Loucy (cell line): ENCODE data around the gene ZNF282.

Experiments used
- H2AFZ ChIP-seq: fragments of 200-600 bp; sonication (generic); 2 replicates; pipeline ENCODE4 v1.6.0; 2016; ENCODE audit warnings: antibody characterized with exemption, mild to moderate bottlenecking, low read length, moderate library complexity
- H3F3A ChIP-seq: fragments of 200-600 bp; 2 replicates; pipeline ENCODE4 v1.6.0; 2016; ENCODE audit warnings: antibody characterized with exemption, low read depth, mild to moderate bottlenecking
- H3K27me3 ChIP-seq: fragments of 200-600 bp; sonication (generic); 2 replicates; pipeline ENCODE4 v1.6.1; 2014; ENCODE audit warnings: low read length, mild to moderate bottlenecking; ENCODE audit not compliant: insufficient read depth, poor library complexity, severe bottlenecking
- H3K36me3 ChIP-seq: fragments of 200-600 bp; sonication (generic); 2 replicates; pipeline ENCODE4 v1.6.1; 2016; ENCODE audit warnings: low read length; ENCODE audit not compliant: insufficient read depth
- H3K4me1 ChIP-seq: fragments of 200-600 bp; sonication (generic); 2 replicates; pipeline ENCODE4 v1.5.1; 2014; ENCODE audit warnings: low read length, mild to moderate bottlenecking; ENCODE audit not compliant: insufficient read depth, poor library complexity, severe bottlenecking
- H3K4me2 ChIP-seq: fragments of 200-600 bp; sonication (generic); 2 replicates; pipeline ENCODE4 v1.6.0; 2014; ENCODE audit warnings: antibody characterized with exemption, low read length, low read depth, mild to moderate bottlenecking; ENCODE audit not compliant: poor library complexity, severe bottlenecking
- H3K4me3 ChIP-seq: fragments of 200-600 bp; sonication (generic); 2 replicates; pipeline ENCODE4 v1.5.1; 2014; ENCODE audit warnings: low read length, mild to moderate bottlenecking, mixed read lengths; ENCODE audit not compliant: poor library complexity, severe bottlenecking
- H3K79me2 ChIP-seq: fragments of 200-600 bp; sonication (generic); 2 replicates; pipeline ENCODE4 v1.6.1; 2014; ENCODE audit warnings: low read length; ENCODE audit not compliant: insufficient read depth
- H3K9ac ChIP-seq: fragments of 200-600 bp; sonication (generic); 2 replicates; pipeline ENCODE4 v1.6.0; 2014; ENCODE audit warnings: mild to moderate bottlenecking, low read depth, low read length, moderate library complexity; ENCODE audit not compliant: poor library complexity, severe bottlenecking
- H3K9me2 ChIP-seq: fragments of 200-600 bp; sonication (generic); replicated peaks from 2 replicates; pipeline ENCODE4 v1.6.1; 2016; ENCODE audit warnings: low read depth, low read length, mixed read lengths
- H3K9me3 ChIP-seq: fragments of 200-600 bp; sonication (generic); 2 replicates; pipeline ENCODE4 v1.6.1; 2014; ENCODE audit warnings: mild to moderate bottlenecking, antibody characterized with exemption, low read length, low read depth; ENCODE audit not compliant: insufficient read depth
- H4K20me1 ChIP-seq: fragments of 200-600 bp; sonication (generic); 2 replicates; pipeline ENCODE4 v1.6.0; 2014; ENCODE audit warnings: antibody characterized with exemption, low read length, mild to moderate bottlenecking; ENCODE audit not compliant: insufficient read depth, poor library complexity, severe bottlenecking
- CTCF ChIP-seq: fragments of 200-600 bp; sonication (generic); conservative IDR thresholded peaks from 2 replicates; pipeline ENCODE4 v1.5.1; 2014; ENCODE audit warnings: mild to moderate bottlenecking, antibody characterized with exemption, low read length
- EZH2phosphoT487 ChIP-seq: fragments of 200-600 bp; IDR thresholded peaks from 2 replicates; pipeline ENCODE4 v1.6.1; 2018; ENCODE audit warnings: antibody characterized with exemption, mild to moderate bottlenecking, moderate library complexity, borderline replicate concordance

ZNF282 gene

DNA sequence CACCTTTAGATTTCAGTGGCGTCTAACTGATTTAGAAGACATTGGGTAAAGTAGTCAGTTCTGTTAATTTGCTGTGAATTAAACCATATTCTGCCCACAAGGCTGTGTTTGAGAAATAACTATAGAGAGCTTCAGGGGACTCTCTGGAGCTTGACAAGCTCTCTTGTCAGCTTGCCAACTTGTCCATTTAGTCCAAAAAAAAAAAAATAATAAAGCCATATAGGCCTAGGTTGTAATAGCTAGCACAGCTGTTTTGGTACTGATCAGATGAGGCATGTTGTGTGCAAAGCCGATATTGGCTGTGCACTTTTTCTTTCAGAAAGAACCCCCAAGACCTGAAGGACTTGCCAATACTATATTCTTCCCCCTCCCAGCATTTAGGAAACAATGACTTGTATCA lies 20.2 kb upstream of the ZNF282 start:
- H3K4me1 ChIP-seq = no peaks in the 10 kb centered on the region
- TF ChIP-seq CTCF (no peak), EZH2phosphoT487 (no peak)
- H3K36me3 ChIP-seq = peaks cover 55% of the 10 kb centered on the region; the same call in 1 of the 2 replicates
- no peaks in the 10 kb centered on the region for H3K9me2 ChIP-seq
- no peak overlapping the region for H3K4me3 ChIP-seq
- no peaks in the 10 kb centered on the region for H3K27me3 ChIP-seq
- H2AFZ ChIP-seq = no peak overlapping the region
- H3F3A ChIP-seq = no peaks in the 10 kb centered on the region
- H4K20me1 ChIP-seq = no peaks in the 10 kb centered on the region
- no peak overlapping the region for H3K4me2 ChIP-seq
- no peak overlapping the region for H3K9ac ChIP-seq
- no peaks in the 10 kb centered on the region for H3K9me3 ChIP-seq
- no peaks in the 10 kb centered on the region for H3K79me2 ChIP-seq

DNA sequence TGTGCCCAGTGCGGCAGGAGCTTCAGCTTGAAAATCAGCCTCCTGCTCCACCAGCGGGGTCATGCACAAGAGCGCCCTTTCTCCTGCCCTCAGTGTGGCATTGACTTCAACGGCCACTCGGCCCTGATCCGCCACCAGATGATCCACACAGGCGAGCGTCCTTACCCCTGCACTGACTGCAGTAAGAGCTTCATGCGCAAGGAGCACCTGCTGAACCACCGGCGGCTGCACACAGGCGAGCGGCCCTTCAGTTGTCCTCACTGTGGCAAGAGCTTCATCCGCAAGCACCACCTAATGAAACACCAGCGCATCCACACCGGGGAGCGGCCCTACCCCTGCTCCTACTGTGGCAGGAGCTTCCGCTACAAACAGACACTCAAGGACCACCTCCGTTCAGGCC lies 16.1 kb upstream of the ZNF282 start:
- H3K27me3 ChIP-seq = no peaks in the 10 kb centered on the region
- peaks cover 62% of the 10 kb centered on the region; the same call in 1 of the 2 replicates for H3K36me3 ChIP-seq
- no peaks in the 10 kb centered on the region for H4K20me1 ChIP-seq
- H3K9me3 ChIP-seq = no peaks in the 10 kb centered on the region
- no peaks in the 10 kb centered on the region for H3K79me2 ChIP-seq
- no peak overlapping the region for H3K4me2 ChIP-seq
- H3K4me1 ChIP-seq = no peaks in the 10 kb centered on the region
- no peaks in the 10 kb centered on the region for H3K9me2 ChIP-seq
- H2AFZ ChIP-seq = no peak overlapping the region
- no peak overlapping the region for H3K4me3 ChIP-seq
- H3K9ac ChIP-seq = no peak overlapping the region
- TF ChIP-seq EZH2phosphoT487 = no peak
- TF ChIP-seq CTCF = no peak
- no peaks in the 10 kb centered on the region for H3F3A ChIP-seq

DNA sequence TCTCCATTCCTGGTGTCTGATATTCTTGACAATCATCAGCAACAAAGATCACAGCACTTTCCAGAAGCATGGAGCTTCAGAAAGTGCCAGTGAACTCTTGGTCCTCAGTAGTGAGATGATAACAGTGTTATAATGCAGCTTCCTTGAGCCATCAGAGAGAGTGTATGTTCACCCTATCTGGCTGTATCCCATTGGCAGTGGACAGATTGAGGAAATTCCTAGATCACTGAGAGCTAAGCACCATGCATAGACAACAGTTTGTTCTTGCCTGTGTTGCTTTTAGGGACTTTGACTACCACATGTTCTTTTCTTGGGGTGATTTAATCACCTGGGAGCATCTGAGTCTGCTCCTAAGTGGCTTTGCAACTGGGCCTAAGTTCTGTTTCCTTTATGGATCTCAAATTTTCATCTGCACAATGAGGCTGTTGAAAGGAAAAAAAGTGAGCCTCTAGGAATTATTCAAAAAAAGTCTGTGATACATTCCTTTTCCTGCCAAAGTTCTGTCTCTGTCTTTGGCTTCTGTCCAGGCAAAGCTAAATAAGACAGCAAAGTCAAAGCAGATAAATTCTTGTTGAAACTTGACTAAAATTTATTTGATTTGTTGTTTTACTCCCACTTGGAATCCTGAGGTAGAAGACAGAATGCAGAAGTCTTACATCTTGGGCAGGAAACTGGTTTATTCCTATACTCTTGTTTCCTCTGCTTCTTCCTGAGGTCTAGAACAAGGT lies 14.5 kb upstream of the ZNF282 start:
- no peak overlapping the region for H3K4me3 ChIP-seq
- H3F3A ChIP-seq = no peaks in the 10 kb centered on the region
- H3K4me2 ChIP-seq = no peak overlapping the region
- no peaks in the 10 kb centered on the region for H4K20me1 ChIP-seq
- peaks cover 54% of the 10 kb centered on the region; the same call in 1 of the 2 replicates for H3K36me3 ChIP-seq
- no peaks in the 10 kb centered on the region for H3K4me1 ChIP-seq
- no peaks in the 10 kb centered on the region for H3K9me3 ChIP-seq
- H3K27me3 ChIP-seq = no peaks in the 10 kb centered on the region
- H3K79me2 ChIP-seq = no peaks in the 10 kb centered on the region
- H3K9me2 ChIP-seq = no peaks in the 10 kb centered on the region
- TF ChIP-seq CTCF (no peak), EZH2phosphoT487 (no peak)
- H2AFZ ChIP-seq = no peak overlapping the region
- H3K9ac ChIP-seq = no peak overlapping the region
